ENCODE results near the gene TRAM2. TPM values are rescaled to one million over a fixed set of nuclear protein-coding genes. Genes with fewer than 3 reads are reported as not detected.

Gene TRAM2
- total RNA-seq, 2 experiments from 2014 or later, result 5.7 to 6.5 TPM

GRCh38 chr6:52523378-52524142 is 53.3 kb downstream of the TRAM2 start:
- Mint-ChIP-seq H3K9me3 (no peaks in the 10 kb centered on the region), H3K27me3 (no peaks in the 10 kb centered on the region), H3K36me3 (ENCODE audit: low read depth) (no peaks in the 10 kb centered on the region), H3K4me1 (peaks cover 5% of the 10 kb centered on the region), H3K4me3 (no peak overlapping the region), H3K27ac (no peak overlapping the region)
- CTCF ChIA-PET, result no interaction called here
- DNase-seq, result no peak
- POLR2A ChIA-PET, result no interaction called here

GRCh38 chr6:52522655-52523054 is 54.2 kb downstream of the TRAM2 start:
- DNase-seq, result no peak
- Mint-ChIP-seq H3K27me3 (no peaks in the 10 kb centered on the region), H3K4me1 (peaks cover 11% of the 10 kb centered on the region), H3K27ac (no peak overlapping the region), H3K9me3 (no peaks in the 10 kb centered on the region), H3K4me3 (no peak overlapping the region), H3K36me3 (ENCODE audit: low read depth) (no peaks in the 10 kb centered on the region)
- CTCF ChIA-PET, result interaction anchor here (0.6 kb wide), 1 partner anchor 104 kb away, joined by 4 read pairs; no protein-coding TSS in a partner anchor
- POLR2A ChIA-PET, result no interaction called here

- no peak overlapping the region for H3K27ac Mint-ChIP-seq
- H3K27me3 Mint-ChIP-seq, result no peaks in the 10 kb centered on the region
- POLR2A ChIA-PET, result no interaction called here
- CTCF ChIA-PET, result interaction anchor here (0.6 kb wide), 1 partner anchor 103 kb away, joined by 4 read pairs; no protein-coding TSS in a partner anchor
- DNase-seq, result no peak
- no peaks in the 10 kb centered on the region for H3K9me3 Mint-ChIP-seq
- no peak overlapping the region for H3K4me3 Mint-ChIP-seq
- peaks cover 14% of the 10 kb centered on the region for H3K4me1 Mint-ChIP-seq
- no peaks in the 10 kb centered on the region for H3K36me3 Mint-ChIP-seq (ENCODE audit: low read depth)
Measured at GRCh38 chr6:52522151-52522626, 54.7 kb downstream of the TRAM2 start.

GRCh38 chr6:52519618-52520017 is 57.2 kb downstream of the TRAM2 start:
- Mint-ChIP-seq H3K27me3 (no peaks in the 10 kb centered on the region), H3K9me3 (no peaks in the 10 kb centered on the region), H3K4me1 (peaks cover 23% of the 10 kb centered on the region), H3K4me3 (no peak overlapping the region), H3K27ac (no peak overlapping the region), H3K36me3 (ENCODE audit: low read depth) (no peaks in the 10 kb centered on the region)
- ChIA-PET POLR2A (no interaction called here), CTCF (no interaction called here)
- DNase-seq, result no peak

GRCh38 chr6:52518279-52518945 is 58.4 kb downstream of the TRAM2 start:
- ChIA-PET POLR2A (no interaction called here), CTCF (no interaction called here)
- Mint-ChIP-seq H3K36me3 (ENCODE audit: low read depth) (no peaks in the 10 kb centered on the region), H3K27me3 (no peaks in the 10 kb centered on the region), H3K27ac (no peak overlapping the region), H3K9me3 (no peaks in the 10 kb centered on the region), H3K4me3 (no peak overlapping the region), H3K4me1 (peaks cover 23% of the 10 kb centered on the region)
- no peak for DNase-seq

GRCh38 chr6:52517502-52518278 is 59.2 kb downstream of the TRAM2 start:
- H3K27ac Mint-ChIP-seq, result no peak overlapping the region
- peaks cover 19% of the 10 kb centered on the region for H3K4me1 Mint-ChIP-seq
- ChIA-PET CTCF (no interaction called here), POLR2A (no interaction called here)
- H3K36me3 Mint-ChIP-seq (ENCODE audit: low read depth), result no peaks in the 10 kb centered on the region
- no peaks in the 10 kb centered on the region for H3K27me3 Mint-ChIP-seq
- DNase-seq, result peak; percentile 35
- H3K9me3 Mint-ChIP-seq, result no peaks in the 10 kb centered on the region
- no peak overlapping the region for H3K4me3 Mint-ChIP-seq

GRCh38 chr6:52516943-52517342 is 59.9 kb downstream of the TRAM2 start:
- Mint-ChIP-seq H3K9me3 (no peaks in the 10 kb centered on the region), H3K27ac (no peak overlapping the region), H3K27me3 (no peaks in the 10 kb centered on the region), H3K4me3 (no peak overlapping the region), H3K36me3 (ENCODE audit: low read depth) (no peaks in the 10 kb centered on the region), H3K4me1 (peaks cover 18% of the 10 kb centered on the region)
- CTCF ChIA-PET, result no interaction called here
- DNase-seq, result no peak
- POLR2A ChIA-PET, result no interaction called here

GRCh38 chr6:52516269-52516668 is 60.6 kb downstream of the TRAM2 start:
- no peaks in the 10 kb centered on the region for H3K27me3 Mint-ChIP-seq
- POLR2A ChIA-PET, result no interaction called here
- no peak overlapping the region for H3K4me3 Mint-ChIP-seq
- H3K4me1 Mint-ChIP-seq, result peaks cover 18% of the 10 kb centered on the region
- no peaks in the 10 kb centered on the region for H3K9me3 Mint-ChIP-seq
- no peaks in the 10 kb centered on the region for H3K36me3 Mint-ChIP-seq (ENCODE audit: low read depth)
- no peak overlapping the region for H3K27ac Mint-ChIP-seq
- DNase-seq, result no peak
- CTCF ChIA-PET, result no interaction called here

GRCh38 chr6:52515219-52515960 is 61.5 kb downstream of the TRAM2 start:
- Mint-ChIP-seq H3K27ac (no peak overlapping the region), H3K4me3 (no peak overlapping the region), H3K9me3 (no peaks in the 10 kb centered on the region), H3K27me3 (no peaks in the 10 kb centered on the region), H3K36me3 (ENCODE audit: low read depth) (no peaks in the 10 kb centered on the region), H3K4me1 (peaks cover 18% of the 10 kb centered on the region)
- no peak for DNase-seq
- POLR2A ChIA-PET, result no interaction called here
- CTCF ChIA-PET, result no interaction called here

GRCh38 chr6:52514514-52514913 is 62.3 kb downstream of the TRAM2 start:
- H3K27ac Mint-ChIP-seq, result no peak overlapping the region
- ChIA-PET POLR2A (no interaction called here), CTCF (no interaction called here)
- H3K27me3 Mint-ChIP-seq, result no peaks in the 10 kb centered on the region
- no peaks in the 10 kb centered on the region for H3K36me3 Mint-ChIP-seq (ENCODE audit: low read depth)
- no peak overlapping the region for H3K4me3 Mint-ChIP-seq
- no peaks in the 10 kb centered on the region for H3K9me3 Mint-ChIP-seq
- DNase-seq, result no peak
- H3K4me1 Mint-ChIP-seq, result peaks cover 18% of the 10 kb centered on the region

- no peaks in the 10 kb centered on the region for H3K9me3 Mint-ChIP-seq
- H3K4me3 Mint-ChIP-seq, result no peak overlapping the region
- H3K36me3 Mint-ChIP-seq (ENCODE audit: low read depth), result no peaks in the 10 kb centered on the region
- CTCF ChIA-PET, result no interaction called here
- no peaks in the 10 kb centered on the region for H3K27me3 Mint-ChIP-seq
- no peak overlapping the region for H3K27ac Mint-ChIP-seq
- no peak for DNase-seq
- peaks cover 18% of the 10 kb centered on the region for H3K4me1 Mint-ChIP-seq
- POLR2A ChIA-PET, result no interaction called here
Measured at GRCh38 chr6:52513896-52514295, 63.0 kb downstream of the TRAM2 start.

GRCh38 chr6:52513464-52513863 is 63.4 kb downstream of the TRAM2 start:
- peaks cover 18% of the 10 kb centered on the region for H3K4me1 Mint-ChIP-seq
- DNase-seq, result no peak
- no peak overlapping the region for H3K4me3 Mint-ChIP-seq
- POLR2A ChIA-PET, result no interaction called here
- no peaks in the 10 kb centered on the region for H3K9me3 Mint-ChIP-seq
- H3K27me3 Mint-ChIP-seq, result no peaks in the 10 kb centered on the region
- H3K36me3 Mint-ChIP-seq (ENCODE audit: low read depth), result no peaks in the 10 kb centered on the region
- H3K27ac Mint-ChIP-seq, result no peak overlapping the region
- CTCF ChIA-PET, result no interaction called here

GRCh38 chr6:52512199-52512598 is 64.7 kb downstream of the TRAM2 start:
- CTCF ChIA-PET, result no interaction called here
- DNase-seq, result no peak
- Mint-ChIP-seq H3K4me3 (no peak overlapping the region), H3K36me3 (ENCODE audit: low read depth) (no peaks in the 10 kb centered on the region), H3K4me1 (peaks cover 9% of the 10 kb centered on the region), H3K9me3 (no peaks in the 10 kb centered on the region), H3K27me3 (no peaks in the 10 kb centered on the region), H3K27ac (no peak overlapping the region)
- POLR2A ChIA-PET, result no interaction called here

Measured in activated CD4-positive, alpha-beta memory T cell treated with anti-CD3 and anti-CD28 coated beads, Interleukin-2, amount 10 ng/mL, durations not matched to agents 7 days and 5 days (primary cell).